Neuronal stem cell (in vitro differentiated cells): ENCODE results near the gene MTTP.

Source experiments
- DNase-seq: peaks from one replicate; pipeline ENCODE4 v3.0.0-alpha.2; 2013; ENCODE audit warnings: low spot score
- H2AFZ ChIP-seq: one replicate; pipeline ENCODE4 v1.6.1; 2013; ENCODE audit warnings: mild to moderate bottlenecking, low read length, inconsistent platforms
- H2AK5ac ChIP-seq: 2 replicates; pipeline ENCODE4 v1.6.1; 2013; ENCODE audit warnings: low read depth, mild to moderate bottlenecking, inconsistent platforms, low read length, moderate library complexity, mixed read lengths
- H2BK120ac ChIP-seq: 2 replicates; pipeline ENCODE4 v1.6.1; 2013; ENCODE audit warnings: low read depth, mild to moderate bottlenecking, inconsistent platforms, low read length, moderate library complexity, mixed read lengths
- H2BK12ac ChIP-seq: one replicate; pipeline ENCODE4 v1.6.1; 2013; ENCODE audit warnings: low read length, inconsistent platforms
- H2BK15ac ChIP-seq: 2 replicates; pipeline ENCODE4 v1.6.1; 2013; ENCODE audit warnings: mild to moderate bottlenecking, low read length, inconsistent platforms, mixed read lengths
- H2BK5ac ChIP-seq: one replicate; pipeline ENCODE4 v1.6.1; 2013; ENCODE audit warnings: inconsistent platforms, mild to moderate bottlenecking, low read length, moderate library complexity
- H3K14ac ChIP-seq: one replicate; pipeline ENCODE4 v1.6.1; 2013; ENCODE audit warnings: low read length, inconsistent platforms
- H3K18ac ChIP-seq: 2 replicates; pipeline ENCODE4 v1.6.1; 2013; ENCODE audit warnings: low read length, inconsistent platforms
- H3K23ac ChIP-seq: 2 replicates; pipeline ENCODE4 v1.6.1; 2013; ENCODE audit warnings: low read depth, mild to moderate bottlenecking, mixed read lengths, low read length, inconsistent platforms; ENCODE audit not compliant: poor library complexity
- H3K27ac ChIP-seq: replicated peaks from 3 replicates; pipeline ENCODE4 v1.5.1; 2013; ENCODE audit warnings: low read length, inconsistent platforms
- H3K27me3 ChIP-seq, 3 experiments: 2 replicates each; pipeline ENCODE4 v1.6.1; 2013; ENCODE audit warnings: low read length in 3 of 3, mild to moderate bottlenecking in 2 of 3, inconsistent platforms in 1 of 3, low read depth in 1 of 3, mixed read lengths in 1 of 3, moderate library complexity in 1 of 3; ENCODE audit not compliant: control insufficient read depth in 3 of 3, insufficient read depth in 3 of 3
- H3K36me3 ChIP-seq, 2 donors: replicated peaks in 1 of 2; 2 replicates each; pipeline ENCODE4 v1.6.1; 2013; ENCODE audit warnings: low read length in 2 of 2; ENCODE audit not compliant: control insufficient read depth in 2 of 2, insufficient read depth in 2 of 2
- H3K4ac ChIP-seq: 2 replicates; pipeline ENCODE4 v1.6.1; 2013; ENCODE audit warnings: inconsistent platforms, mild to moderate bottlenecking, low read length, moderate library complexity
- H3K4me1 ChIP-seq, 2 donors: 1 replicate in 1 of 2; 2 replicates in 1 of 2; pipeline ENCODE4 v1.6.1; 2013; ENCODE audit warnings: low read length in 2 of 2, low read depth in 1 of 2; ENCODE audit not compliant: control insufficient read depth in 2 of 2, insufficient read depth in 1 of 2
- H3K4me2 ChIP-seq: one replicate; pipeline ENCODE4 v1.6.1; 2013; ENCODE audit warnings: mild to moderate bottlenecking, low read length, inconsistent platforms; ENCODE audit not compliant: insufficient read depth, poor library complexity, severe bottlenecking
- H3K4me3 ChIP-seq, 2 donors: 2 replicates each; pipeline ENCODE4 v1.5.1; 2013; ENCODE audit warnings: low read length in 2 of 2, mild to moderate bottlenecking in 2 of 2, inconsistent platforms in 1 of 2, moderate library complexity in 1 of 2
- H3K79me1 ChIP-seq: one replicate; pipeline ENCODE4 v1.6.1; 2013; ENCODE audit warnings: low read depth, mild to moderate bottlenecking, inconsistent platforms, low read length, moderate library complexity
- H3K9ac ChIP-seq: one replicate; pipeline ENCODE4 v1.6.1; 2013; ENCODE audit warnings: mild to moderate bottlenecking, low read depth, low read length, inconsistent platforms; ENCODE audit not compliant: poor library complexity
- H3K9me3 ChIP-seq, 2 donors: replicated peaks in 1 of 2; 2 replicates each; pipeline versions ENCODE3 to v1.6.1; 2013; ENCODE audit warnings: low read length in 2 of 2, mild to moderate bottlenecking in 2 of 2, inconsistent platforms in 1 of 2, low read depth in 1 of 2, mixed read lengths in 1 of 2, moderate library complexity in 1 of 2; ENCODE audit not compliant: control insufficient read depth in 2 of 2, insufficient read depth in 1 of 2
- H4K8ac ChIP-seq: one replicate; pipeline ENCODE4 v1.6.1; 2013; ENCODE audit warnings: low read depth, mild to moderate bottlenecking, inconsistent platforms, low read length, moderate library complexity
- H4K91ac ChIP-seq: one replicate; pipeline ENCODE4 v1.6.1; 2013; ENCODE audit warnings: low read length, low read depth, mild to moderate bottlenecking, inconsistent platforms; ENCODE audit not compliant: poor library complexity
- WGBS, 2 donors: extraction: QIAGEN DNeasy Blood & Tissue Kit; methylation state at CpG; one replicate each; pipeline ENCODE4 v1.1.7; 2013; ENCODE audit warnings: missing lambda C conversion rate in 2 of 2, mixed read lengths in 1 of 2; ENCODE audit not compliant: insufficient read length in 2 of 2, insufficient replicate concordance in 1 of 2; ENCODE audit errors: extremely low coverage in 2 of 2; 5-methylcytosine and 5-hydroxymethylcytosine counted together

MTTP gene

GRCh38 chr4:99536271-99536670, 38.4 kb upstream of the MTTP start:
- Histone ChIP-seq H2BK15ac (no peak overlapping the region), H2BK120ac (no peak overlapping the region), H2AFZ (peak overlapping the region; percentile 32), H3K18ac (no peak overlapping the region), H2AK5ac (no peak overlapping the region), H3K4me2 (no peak overlapping the region), H3K36me3 (no peaks in the 10 kb centered on the region), H3K23ac (no peak overlapping the region), H2BK5ac (no peak overlapping the region), H3K27me3 (no peaks in the 10 kb centered on the region), H2BK12ac (no peak overlapping the region), H3K14ac (no peak overlapping the region), H3K4ac (no peak overlapping the region), H4K91ac (no peak overlapping the region), H3K79me1 (no peaks in the 10 kb centered on the region), H3K9me3 (no peaks in the 10 kb centered on the region), H3K27ac (no peak overlapping the region), H3K4me1 (no peaks in the 10 kb centered on the region), H3K9ac (no peak overlapping the region), H3K4me3 (no peak overlapping the region), H4K8ac (no peak overlapping the region)
- no CpG with 5 or more reads among the region's 2 CpGs for WGBS, 2 donors
- DNase-seq = no peak

- H3K4ac ChIP-seq = no peak overlapping the region
- no peak overlapping the region for H2BK12ac ChIP-seq
- no peaks in the 10 kb centered on the region for H3K36me3 ChIP-seq
- H3K79me1 ChIP-seq = no peaks in the 10 kb centered on the region
- H3K4me2 ChIP-seq = no peak overlapping the region
- H3K23ac ChIP-seq = no peak overlapping the region
- no peak overlapping the region for H2AK5ac ChIP-seq
- no CpG with 5 or more reads among the region's 2 CpGs for WGBS, 2 donors
- no peak overlapping the region for H3K4me3 ChIP-seq
- no peak overlapping the region for H2BK15ac ChIP-seq
- H3K9me3 ChIP-seq = no peaks in the 10 kb centered on the region
- H2AFZ ChIP-seq = no peak overlapping the region
- no peak overlapping the region for H2BK5ac ChIP-seq
- H3K27ac ChIP-seq = no peak overlapping the region
- no peak for DNase-seq
- H3K9ac ChIP-seq = no peak overlapping the region
- no peaks in the 10 kb centered on the region for H3K4me1 ChIP-seq
- H3K18ac ChIP-seq = no peak overlapping the region
- H3K14ac ChIP-seq = no peak overlapping the region
- no peak overlapping the region for H4K8ac ChIP-seq
- H2BK120ac ChIP-seq = no peak overlapping the region
- H3K27me3 ChIP-seq = no peaks in the 10 kb centered on the region
- H4K91ac ChIP-seq = no peak overlapping the region
Measured at GRCh38 chr4:99536848-99537247, 37.8 kb upstream of the MTTP start.

DNA sequence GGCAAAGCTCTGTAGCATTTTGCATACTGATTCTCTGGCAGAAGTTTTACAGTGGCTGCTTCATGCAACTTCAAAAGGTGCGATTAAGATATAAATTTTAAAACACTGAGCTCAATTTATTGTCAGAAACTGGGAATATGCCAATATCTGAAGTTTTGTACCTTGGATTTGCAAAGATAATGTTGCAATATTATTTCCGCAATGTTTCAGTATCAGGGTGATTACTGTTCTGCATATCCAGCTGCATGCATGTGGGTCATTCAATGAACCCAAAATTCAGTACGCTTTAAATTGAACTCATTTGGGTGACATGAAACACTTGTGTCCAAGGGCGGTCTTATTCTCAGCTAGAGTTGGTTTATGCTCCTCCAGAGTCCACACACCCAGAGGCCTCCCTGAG, 37.0 kb upstream of the MTTP start:
- no peak overlapping the region for H2BK5ac ChIP-seq
- no peaks in the 10 kb centered on the region for H3K4me1 ChIP-seq
- no peak overlapping the region for H2BK120ac ChIP-seq
- DNase-seq = no peak
- H3K4me3 ChIP-seq = no peak overlapping the region
- WGBS, 2 donors = no CpG with 5 or more reads among the region's 4 CpGs
- H2AFZ ChIP-seq = no peak overlapping the region
- H3K9me3 ChIP-seq = no peaks in the 10 kb centered on the region
- no peaks in the 10 kb centered on the region for H3K79me1 ChIP-seq
- H3K27ac ChIP-seq = no peak overlapping the region
- no peak overlapping the region for H4K8ac ChIP-seq
- no peaks in the 10 kb centered on the region for H3K36me3 ChIP-seq
- H3K9ac ChIP-seq = no peak overlapping the region
- no peak overlapping the region for H3K23ac ChIP-seq
- H3K18ac ChIP-seq = no peak overlapping the region
- no peak overlapping the region for H2BK12ac ChIP-seq
- no peaks in the 10 kb centered on the region for H3K27me3 ChIP-seq
- H2AK5ac ChIP-seq = no peak overlapping the region
- H3K14ac ChIP-seq = no peak overlapping the region
- no peak overlapping the region for H3K4ac ChIP-seq
- H2BK15ac ChIP-seq = no peak overlapping the region
- H4K91ac ChIP-seq = no peak overlapping the region
- no peak overlapping the region for H3K4me2 ChIP-seq

DNA sequence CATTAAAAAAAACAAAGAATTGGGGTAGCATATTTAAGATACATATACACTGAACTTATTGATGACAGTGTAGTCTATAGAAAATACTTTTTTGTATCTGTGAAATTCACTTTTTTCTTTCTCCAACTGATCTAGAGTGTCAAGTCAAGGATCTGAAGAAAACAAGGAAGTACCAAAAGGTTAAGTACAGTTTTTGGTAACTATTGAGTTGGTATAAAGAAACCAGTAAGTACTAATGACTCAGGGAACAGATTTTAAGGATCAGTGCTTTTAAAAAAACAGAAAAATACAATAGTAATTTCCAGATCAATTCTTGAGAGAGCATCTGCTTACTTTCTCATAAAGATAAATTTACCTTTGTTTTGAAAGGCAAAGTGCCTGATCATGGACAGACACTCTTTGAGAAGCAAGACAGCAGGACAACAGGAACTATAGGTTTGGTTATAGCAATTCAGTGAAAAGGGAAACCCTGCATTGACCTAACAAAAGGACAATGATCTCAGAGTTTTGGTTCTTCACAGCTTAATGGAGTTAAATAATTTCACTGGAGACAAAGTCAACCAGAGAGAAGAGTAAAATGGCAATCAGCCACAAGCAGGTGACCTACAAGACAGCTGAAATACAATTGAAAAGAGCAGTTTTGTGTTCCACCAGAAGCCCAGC, 34.2 kb upstream of the MTTP start:
- H3K23ac ChIP-seq = no peak overlapping the region
- H3K27me3 ChIP-seq = no peaks in the 10 kb centered on the region
- no peak overlapping the region for H4K8ac ChIP-seq
- no peaks in the 10 kb centered on the region for H3K4me1 ChIP-seq
- H3K4ac ChIP-seq = no peak overlapping the region
- no peak overlapping the region for H3K27ac ChIP-seq
- H3K9ac ChIP-seq = no peak overlapping the region
- H2BK5ac ChIP-seq = no peak overlapping the region
- H2BK12ac ChIP-seq = no peak overlapping the region
- no peak overlapping the region for H3K4me2 ChIP-seq
- H2BK120ac ChIP-seq = no peak overlapping the region
- no peak for DNase-seq
- no peak overlapping the region for H3K18ac ChIP-seq
- H2AK5ac ChIP-seq = no peak overlapping the region
- no peak overlapping the region for H3K14ac ChIP-seq
- no peaks in the 10 kb centered on the region for H3K79me1 ChIP-seq
- no peak overlapping the region for H2BK15ac ChIP-seq
- no peaks in the 10 kb centered on the region for H3K9me3 ChIP-seq
- H2AFZ ChIP-seq = peak overlapping the region; percentile 43
- H3K4me3 ChIP-seq = no peak overlapping the region
- no peaks in the 10 kb centered on the region for H3K36me3 ChIP-seq
- no peak overlapping the region for H4K91ac ChIP-seq
